NCI-H187 treated with DMSO at 0.1 percent for 48 hours (cell line): Measurements from ENCODE around the gene UTS2R.

Experiments used
- DNase-seq: peaks from one replicate; lab custom pipeline; 2025; lab: John Stamatoyannopoulos, UW

The UTS2R gene

DNA sequence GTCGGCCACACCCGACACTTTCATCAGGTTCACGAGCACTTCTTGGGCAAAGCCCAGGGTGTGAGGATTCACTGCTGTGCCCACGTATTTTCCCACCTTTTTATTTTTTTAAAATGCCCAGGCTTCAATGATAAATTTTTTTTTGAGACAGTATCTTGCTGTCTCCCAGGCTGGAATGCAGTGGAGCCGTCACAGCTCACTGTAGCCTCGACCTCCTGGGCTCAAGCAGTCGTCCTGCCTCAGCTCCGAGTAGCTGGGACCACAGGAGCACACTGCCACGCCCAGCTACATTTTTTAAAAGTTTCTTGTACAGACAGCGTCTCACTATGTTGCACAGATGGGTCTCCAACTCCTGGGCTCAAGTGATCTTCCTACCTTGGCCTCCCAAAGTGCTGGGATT, 17.8 kb downstream of the UTS2R start:
- no peak for DNase-seq

DNA sequence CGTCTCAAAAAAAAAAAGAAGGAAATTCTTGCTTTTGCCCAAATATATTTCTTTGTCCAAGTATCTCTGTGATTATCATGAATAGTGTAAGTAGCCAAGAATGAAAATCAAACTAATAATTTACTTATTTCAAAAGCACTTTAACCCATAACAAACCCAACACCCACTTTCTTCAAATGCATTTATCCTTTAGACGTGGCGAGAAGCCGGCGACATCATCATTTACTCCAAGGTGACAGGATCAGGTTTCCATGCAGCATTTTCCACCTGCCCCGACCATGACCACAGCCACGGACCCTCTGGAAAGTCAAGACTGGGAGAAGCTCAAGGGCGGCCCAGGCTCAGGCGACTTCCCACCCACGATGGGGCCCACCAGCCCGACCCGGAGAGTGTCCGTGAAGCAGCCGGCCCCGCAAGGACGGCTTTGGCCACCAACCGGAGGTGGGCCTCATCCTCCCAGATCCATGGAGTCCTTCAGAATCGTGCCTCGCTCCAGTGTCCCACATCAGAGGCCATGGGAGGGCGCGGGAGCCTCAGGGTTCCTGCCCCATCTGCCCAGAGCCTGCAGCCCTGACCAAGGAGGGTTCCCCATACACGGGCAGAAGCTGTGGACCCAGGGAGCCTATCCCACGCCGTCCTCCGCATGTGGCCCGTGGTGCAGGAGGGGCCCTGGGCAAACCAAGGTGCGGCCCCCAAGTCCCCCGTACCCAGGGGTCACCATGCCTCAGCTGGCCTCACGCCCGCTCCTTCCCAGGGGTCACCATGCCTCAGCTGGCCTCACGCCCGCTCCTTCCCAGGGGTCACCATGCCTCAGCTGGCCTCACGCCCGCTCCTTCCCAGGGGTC, 18.7 kb downstream of the UTS2R start:
- DNase-seq: no peak

DNA sequence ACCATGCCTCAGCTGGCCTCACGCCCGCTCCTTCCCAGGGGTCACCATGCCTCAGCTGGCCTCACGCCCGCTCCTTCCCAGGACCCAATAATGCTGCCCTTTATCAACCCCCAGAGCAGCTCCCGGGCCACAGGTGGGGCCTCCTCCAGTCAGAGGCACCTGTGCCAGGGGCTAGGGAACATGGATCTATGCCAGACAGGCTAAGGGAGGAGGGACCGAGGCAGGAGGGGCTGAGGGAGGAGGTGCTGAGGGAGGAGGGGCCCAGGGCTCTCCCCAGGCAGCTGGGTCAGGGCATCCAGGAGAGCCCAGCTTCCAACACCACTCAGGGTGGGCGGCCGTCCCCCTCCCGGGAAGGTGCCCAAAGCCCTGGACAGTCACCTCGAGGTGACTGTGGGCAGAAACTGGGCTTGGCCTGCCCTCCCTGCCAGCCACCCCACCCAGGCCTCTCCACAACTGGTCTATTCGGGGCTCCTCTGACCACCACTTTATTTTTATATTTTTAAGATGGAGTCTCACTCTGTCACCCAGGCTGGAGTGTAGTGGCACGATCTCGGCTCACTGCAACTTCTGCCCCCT, 19.4 kb downstream of the UTS2R start:
- DNase-seq: no peak

DNA sequence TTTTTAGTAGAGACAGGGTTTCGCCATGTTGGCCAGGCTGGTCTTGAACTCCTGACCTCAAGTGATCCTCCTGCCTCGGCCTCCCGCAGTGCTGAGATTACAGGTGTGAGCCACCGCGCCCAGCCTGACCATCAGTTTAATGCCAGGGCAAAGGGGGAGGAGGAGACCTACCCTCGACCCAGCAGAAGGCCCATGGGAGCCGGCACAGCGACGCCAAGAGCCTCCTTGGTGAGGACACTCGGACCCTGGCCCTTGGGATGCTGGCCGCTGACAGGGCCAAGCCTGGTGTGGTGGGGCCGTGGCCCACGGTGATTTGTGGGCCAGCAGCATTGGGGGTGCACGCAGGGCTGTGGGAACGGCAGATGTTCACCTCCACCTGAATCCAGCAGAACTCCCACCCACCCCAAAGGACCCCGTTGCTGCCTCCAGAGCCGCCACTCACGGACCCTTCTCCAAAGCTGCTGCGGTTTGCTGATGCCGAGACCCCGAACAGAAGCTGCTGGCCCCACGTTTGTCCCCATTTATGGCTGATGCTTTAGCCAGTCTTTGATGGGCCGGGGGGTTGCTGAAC, 20.0 kb downstream of the UTS2R start:
- no peak for DNase-seq

DNA sequence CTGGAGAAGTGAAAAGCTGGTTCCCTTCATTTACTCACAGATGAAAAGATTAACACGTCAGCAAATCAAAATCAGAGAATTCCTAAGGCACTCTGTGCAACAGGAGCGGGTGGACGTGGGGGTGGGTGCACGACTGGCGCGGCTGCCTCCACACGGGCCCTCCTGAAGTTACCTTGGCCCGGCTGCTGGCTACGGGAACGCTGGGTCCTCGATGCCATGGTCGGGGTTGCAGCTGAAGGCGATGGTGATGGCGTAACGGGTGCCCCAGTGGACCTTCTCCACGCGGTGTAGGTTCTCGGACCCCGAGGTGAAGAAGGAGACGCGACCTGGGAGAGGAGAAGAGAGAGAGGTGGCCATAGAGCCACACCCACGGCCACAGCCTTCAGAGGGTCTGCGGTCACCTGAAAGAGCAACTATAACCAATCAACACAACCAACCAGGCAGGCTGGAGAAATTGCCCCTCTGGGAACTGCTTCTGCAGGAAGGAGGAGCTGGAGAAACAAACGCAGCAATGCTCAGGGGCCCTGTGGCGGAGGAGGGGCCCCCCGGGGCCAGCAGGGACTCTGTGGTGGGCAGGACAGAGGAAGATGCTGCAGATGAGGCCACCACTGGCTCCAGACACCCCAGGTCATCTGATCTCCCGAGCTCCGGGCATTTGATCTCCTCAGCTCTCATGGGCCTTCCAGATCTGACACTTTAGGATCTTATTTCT, 20.8 kb downstream of the UTS2R start:
- DNase-seq: no peak

DNA sequence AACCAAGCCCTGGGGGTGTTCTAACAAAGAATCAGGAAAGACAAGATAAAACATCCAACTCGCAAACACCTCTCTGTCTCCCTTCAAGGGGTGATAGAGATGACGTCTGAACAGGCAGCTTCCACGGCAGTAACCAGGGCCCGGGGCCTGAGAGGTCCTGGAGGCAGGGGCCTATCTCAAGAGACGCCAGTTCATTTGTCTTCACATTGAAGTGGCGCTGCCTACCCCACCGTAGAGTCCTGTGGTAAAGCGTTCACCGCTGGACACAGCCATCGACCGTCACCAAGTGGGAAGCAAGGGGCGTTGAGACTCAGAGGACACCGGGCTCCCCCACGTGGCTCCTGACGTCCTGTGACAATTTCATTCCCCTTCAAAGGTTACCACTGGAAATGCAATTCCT, 21.4 kb downstream of the UTS2R start:
- no peak for DNase-seq

DNA sequence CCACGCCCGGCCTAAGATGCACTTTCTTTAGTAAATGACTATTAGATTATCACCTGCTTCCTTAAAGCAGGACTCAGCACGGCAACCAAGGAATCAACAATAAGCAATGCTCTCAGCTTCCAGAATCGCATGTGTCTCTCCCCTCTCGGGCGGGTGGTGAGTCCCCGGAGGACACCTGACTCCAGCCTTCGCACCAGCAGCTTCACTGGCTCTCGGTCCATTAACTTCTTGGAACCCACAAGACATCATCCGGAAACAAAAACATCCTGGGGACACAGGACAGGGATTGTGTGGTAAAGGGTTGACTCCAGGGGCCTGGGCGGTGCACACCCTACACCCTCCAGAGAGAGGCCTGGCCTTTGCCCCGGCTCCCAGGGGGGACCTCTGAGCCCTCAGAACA, 22.7 kb downstream of the UTS2R start:
- no peak for DNase-seq

DNA sequence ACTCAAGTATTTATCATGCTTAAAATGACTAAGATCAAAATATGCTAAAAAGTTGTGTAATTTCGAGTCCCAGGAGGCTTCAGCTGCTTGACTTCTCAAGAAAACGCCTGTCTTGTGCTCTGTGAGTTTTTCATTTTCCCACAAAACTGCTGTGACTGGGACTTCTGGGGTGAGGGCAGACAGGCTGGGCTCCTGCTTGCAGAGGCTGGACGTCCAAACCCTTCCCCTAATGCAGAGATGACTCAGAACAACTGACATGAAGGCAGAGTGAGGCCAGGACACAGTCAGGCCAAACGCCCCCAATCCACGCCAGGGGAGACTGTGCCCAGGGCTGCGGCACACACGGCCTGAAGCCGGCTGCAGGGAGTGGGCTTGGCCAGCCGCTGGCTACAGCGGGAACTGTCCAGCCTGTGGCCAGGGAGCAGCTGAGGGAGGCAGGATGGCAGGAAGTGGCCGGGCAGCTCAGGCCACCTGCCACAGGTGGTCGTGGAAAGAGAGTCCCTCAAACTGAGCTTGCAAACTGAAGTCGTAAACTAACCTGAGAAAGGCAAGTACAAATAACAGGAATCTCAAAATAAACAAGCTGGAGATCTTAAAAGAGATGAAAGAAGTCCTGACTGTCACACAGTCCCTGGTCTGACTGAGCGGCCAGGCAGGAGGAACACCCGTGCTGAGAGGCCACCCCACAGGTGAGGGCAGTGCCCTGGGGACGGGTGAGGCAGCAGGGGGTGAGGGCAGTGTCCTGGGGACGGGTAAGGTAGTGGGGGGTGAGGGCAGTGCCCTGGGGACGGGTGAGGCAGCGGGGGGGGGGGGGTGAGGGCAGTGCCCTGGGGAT, 25.3 kb downstream of the UTS2R start:
- DNase-seq: no peak

DNA sequence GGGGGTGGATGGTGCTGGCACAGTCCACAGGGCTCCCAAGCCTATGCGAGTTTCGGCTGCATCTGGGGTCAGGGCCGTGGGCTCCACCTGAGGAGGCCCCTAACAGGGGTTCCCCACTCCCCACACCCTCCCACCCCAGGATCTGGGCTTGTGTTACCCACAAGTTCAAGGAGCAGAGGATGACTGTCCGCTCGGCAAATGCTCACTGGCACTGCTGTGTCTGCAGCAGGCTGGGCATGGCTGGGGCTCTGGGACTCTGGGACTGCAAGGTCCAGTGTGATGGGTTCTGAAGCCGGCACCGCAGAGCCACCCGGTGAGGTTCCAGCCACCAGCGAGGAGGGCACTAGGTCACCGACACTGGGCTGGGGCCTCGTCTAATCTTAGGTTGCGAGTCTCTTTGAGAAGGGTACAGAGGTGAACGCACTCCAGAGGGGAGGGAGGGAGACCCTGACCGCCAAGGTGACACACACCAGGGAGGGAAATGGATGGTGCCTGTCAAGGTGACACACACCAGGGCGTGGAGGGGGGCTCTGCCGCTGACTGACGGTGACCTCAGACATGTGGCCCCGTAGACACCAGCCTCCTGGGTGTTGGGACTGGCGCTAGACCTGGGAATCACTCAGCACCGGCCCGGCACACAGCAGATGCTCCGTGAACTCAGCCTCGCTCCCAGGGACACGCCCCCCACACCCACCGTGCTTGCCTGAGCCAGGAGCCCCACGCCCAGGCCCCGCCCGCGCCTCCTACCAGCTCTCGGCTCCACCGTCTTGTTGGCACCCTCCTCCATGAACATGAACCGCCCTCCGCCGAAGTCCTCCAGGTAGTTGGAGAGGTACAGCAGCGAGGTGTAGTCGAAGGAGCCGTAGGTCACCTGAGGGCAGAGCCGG, 26.1 kb downstream of the UTS2R start:
- DNase-seq: no peak

DNA sequence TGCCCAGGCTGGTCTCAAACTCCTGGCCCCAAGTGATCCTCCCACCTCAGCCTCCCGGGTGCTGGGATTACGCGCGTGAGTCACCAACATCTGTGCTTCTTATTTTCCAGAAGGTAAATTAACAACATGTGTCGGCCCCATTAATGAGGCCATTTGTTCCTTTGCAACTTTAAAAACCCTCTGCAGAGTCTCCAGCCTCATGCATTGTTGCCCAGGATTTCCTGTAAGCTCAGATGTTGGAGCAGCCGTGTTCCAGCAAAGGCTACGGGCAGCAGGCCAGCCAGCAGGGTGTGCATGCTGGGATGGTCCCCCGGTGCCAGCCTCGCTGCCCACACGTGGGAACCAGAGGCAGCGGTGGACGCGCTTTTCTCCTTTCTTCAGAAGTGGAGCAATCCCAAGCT, 27.5 kb downstream of the UTS2R start:
- no peak for DNase-seq

DNA sequence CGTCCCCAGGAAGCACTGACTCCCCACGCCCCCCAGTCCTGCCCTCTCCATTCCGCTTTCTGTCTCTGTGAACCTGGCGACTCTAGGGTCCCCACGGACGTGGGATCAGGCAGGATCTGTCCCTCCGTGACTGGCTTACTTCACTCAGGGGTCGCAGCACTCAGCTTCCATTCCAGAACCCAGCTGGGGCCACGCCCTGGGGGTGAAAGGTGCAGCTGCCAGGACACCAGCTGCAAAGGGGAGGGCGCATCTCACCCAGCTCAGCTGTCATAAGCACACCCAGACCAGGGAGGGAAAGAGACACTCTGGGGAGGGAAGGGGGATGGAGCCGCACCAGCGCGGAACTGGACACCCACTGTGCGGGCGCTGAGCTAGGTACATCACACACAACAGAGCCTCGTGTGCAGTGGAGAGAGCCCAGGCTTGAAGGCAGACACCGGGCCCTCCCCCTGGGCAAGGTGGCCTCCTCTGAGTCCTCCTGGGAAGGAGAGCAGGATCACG, 28.1 kb downstream of the UTS2R start:
- DNase-seq: no peak

DNA sequence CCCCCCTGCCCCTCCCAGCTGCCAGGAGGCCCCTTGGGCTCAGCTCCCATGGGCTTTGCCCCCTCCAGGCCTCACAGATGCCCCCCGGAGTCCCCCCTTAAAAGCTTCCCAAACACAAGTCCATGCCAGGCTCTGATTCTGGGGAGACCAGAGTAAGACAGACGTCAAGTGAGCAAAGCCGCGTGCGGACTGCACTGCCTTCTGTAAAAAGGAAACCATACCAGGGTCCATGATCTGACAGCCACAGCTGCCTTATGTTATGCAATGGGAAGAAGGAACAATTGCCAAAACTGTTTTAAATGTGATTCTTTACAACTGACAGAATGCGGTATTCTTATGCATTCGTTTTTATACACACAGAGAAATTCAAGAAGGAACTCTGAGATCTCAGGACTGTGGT, 28.6 kb downstream of the UTS2R start:
- no peak for DNase-seq

DNA sequence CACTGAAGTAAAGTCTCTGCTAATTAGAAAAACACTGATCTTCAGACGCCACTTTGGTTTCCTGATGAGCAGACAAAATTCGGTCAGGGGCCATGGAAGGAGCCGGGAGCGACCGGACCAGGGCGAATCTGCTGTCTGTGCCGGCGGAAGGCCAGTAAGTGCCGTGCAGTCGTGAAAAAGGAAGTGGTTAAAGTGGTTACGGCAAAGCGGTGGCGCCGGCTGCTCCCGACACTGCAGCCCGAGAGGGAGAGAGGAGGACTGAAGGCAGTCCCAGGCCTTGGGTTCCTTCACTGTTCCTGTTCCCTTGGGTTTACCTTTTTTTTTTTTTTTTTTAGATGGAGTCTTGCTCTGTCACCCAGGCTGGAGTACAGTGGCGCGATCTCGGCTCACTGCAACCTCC, 29.3 kb downstream of the UTS2R start:
- DNase-seq: no peak

DNA sequence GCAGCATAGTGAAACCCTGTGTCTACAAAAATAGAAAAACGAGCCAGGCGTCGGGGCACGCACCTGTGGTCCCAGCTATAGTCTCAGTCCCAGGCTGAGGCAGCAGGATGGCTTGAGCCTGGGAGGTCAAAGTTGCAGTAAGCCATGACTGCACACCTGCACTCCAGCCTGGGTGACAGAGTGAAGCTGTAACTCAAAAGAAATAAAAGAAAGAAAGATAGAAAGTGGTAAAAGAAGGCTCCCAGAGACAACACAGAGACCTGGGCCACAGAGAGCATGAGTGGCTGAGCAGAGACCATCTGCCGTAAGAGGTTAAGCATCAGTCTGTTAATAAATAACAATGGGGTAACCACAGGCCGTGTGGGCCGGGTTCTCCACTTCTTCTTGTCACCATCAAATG, 31.3 kb downstream of the UTS2R start:
- DNase-seq: no peak

DNA sequence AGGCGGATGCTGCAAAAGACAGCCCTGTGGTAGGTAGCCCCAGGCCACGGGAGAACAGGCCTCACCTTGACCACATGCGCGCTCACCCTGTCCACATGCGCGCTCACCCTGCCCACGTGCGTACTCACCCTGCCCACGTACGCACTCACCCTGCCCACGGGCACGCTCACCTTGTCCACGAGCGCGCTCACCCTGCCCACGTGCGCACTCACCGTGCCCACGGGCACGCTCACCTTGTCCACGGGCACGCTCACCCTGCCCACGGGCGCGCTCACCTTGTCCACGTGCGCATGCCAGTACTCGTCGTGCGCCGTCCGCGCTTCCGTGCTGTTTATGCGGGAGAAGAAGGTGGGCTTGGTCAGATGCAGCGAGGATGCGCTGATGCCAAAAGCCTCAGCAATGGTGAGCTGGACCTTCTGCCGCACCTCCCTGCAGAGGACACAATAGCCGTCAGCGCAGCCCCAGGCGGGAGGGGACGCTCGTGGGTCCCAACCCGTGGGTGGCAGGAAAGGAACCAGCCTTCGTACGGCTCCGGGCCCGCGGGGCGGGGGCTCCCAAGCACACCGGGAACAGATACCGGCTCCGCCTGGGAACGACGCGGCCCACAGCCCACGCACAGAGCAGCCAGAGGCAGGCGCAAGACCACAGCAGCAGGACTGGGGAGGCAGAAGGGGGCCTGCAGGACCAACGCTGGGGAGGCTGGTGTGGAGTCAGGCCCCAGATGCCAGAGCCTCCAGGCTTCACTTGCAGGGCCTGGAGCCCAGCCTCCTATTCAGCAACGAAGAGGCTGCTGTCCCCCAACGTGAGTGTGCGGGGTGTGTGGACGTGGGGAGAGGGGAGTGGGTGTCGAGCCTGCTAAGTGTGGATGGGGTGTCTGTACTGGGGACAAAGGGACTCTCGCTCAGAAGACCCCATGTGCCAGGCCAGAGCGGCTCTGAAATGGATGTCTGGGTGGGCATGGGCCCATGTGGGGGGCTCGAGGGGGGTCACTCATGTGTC, 32.4 kb downstream of the UTS2R start:
- DNase-seq: no peak

DNA sequence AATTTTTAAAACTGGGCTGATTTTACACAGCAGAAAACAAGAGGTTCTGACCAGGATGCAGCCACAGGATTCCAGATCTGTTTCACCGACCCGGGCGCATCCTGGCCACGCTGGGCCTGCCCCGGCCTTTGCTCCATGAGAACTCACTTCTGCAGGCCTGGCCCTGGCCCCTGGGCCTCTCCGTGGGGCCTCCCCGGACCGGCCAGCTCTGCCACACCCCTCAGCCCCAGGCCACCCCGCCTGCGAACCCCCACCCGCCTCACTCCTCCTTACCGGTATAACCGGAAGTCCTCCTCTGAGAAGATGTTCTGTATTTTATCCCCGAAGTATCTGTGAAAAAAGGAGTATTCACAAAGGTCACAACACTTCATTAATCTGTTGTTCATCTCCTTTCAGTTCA, 33.5 kb downstream of the UTS2R start:
- no peak for DNase-seq

DNA sequence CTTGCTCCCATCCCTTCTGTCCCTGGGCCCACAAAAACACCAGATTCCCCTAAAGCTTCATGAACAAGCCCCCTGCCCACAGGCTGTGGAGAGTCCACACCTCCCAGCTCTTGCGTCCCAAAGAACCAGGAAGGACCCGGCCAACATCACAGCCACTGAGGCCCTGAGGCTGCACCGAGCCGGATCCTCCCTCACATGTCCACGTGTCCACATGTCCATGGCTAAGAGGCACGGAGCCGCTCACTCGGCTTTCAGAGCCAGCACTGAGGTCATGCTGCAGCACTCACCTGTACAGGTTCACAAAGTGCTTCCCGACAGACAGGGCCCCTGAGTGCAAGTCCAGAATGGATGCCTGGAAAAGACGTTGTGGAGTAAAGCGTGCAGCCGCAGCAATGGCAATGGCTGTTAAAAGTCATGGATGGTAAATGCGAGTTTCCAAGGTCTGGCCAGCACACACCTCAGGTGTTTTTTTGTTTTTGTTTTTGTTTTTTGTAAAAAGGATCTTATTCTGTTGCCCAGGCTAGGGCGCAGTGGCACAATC, 34.6 kb downstream of the UTS2R start:
- no peak for DNase-seq

DNA sequence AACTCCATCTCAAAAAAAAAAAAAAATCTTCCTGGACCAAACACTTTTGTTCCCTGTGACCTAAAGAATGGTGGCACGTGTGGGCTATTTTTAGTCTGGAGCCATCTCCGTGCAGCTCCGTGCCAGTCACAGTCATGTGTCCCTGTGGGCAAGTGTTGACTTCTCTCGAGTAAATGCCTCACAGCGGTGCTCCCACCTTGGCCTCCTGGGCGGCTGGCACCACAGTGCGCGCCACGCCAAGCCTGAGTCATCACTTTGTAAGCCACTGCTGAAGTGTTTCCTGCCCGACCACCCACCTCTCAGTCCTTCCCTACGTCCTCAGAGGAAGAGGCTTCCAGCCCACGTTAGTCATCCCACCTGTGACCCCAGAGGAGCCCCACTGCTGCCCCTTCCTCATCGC, 35.7 kb downstream of the UTS2R start:
- no peak for DNase-seq

DNA sequence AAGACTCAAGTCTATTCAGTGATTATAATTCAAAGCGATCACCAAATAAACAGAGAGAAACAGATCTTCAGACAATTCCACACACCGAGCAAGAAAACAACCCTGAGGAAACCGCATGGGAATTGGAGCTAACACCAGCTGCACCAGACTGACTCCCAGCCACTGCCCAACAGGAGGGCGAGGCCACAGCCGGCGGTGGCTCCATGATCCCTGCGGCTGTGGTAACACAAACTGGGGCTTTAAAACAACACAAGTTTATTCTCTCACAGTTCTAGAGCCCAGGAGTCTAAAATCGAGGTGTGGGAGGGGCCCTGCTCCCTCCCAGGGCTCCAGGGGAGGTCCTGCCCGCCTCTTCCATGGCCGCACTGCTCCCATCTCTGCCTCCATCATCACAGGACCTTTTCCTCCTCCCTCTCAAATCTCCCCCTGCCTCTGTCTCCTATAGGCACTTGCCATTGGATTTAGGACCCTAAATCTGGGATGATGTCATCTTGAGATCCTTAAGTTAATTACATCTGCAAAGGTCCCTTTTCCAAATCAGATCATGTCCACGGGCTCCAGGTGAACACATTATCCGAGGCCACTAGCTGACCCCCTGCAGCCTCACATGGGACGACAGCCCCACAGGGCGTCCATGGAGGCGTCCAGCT, 36.8 kb downstream of the UTS2R start:
- DNase-seq: no peak
